Activated CD4-positive, alpha-beta T cell treated with anti-CD3 and anti-CD28 coated beads, Interleukin-2, Interleukin-4, amounts not matched to agents 100 ng/mL and 50 ng/mL, durations not matched to agents 16 hours and 8 hours (primary cell): ENCODE results near the gene MYO9A.
"Not testable (repeated sequence)": the region's sequence is repeated elsewhere in the genome, so short reads cannot be mapped to it uniquely, and the experiment has no call there.

Experiments used
- DNase-seq: peaks from one replicate; pipeline ENCODE4 v3.0.0-alpha.2; 2020; ENCODE audit warnings: low spot score

Gene MYO9A

GRCh38 chr15:72140088-72140487, 22.1 kb upstream of the MYO9A start:
- DNase-seq, result no peak

GRCh38 chr15:72139667-72140066, 21.7 kb upstream of the MYO9A start:
- DNase-seq, result no peak

GRCh38 chr15:72136170-72137051, 18.5 kb upstream of the MYO9A start:
- no peak for DNase-seq

GRCh38 chr15:72135719-72136118, 17.8 kb upstream of the MYO9A start:
- DNase-seq, result no peak

- no peak for DNase-seq
Measured at GRCh38 chr15:72133211-72133610, 15.3 kb upstream of the MYO9A start.

- no peak for DNase-seq
Measured at GRCh38 chr15:72131922-72132321, 14.0 kb upstream of the MYO9A start.

- no peak for DNase-seq
Measured at GRCh38 chr15:72130272-72130671, 12.3 kb upstream of the MYO9A start.

GRCh38 chr15:72128359-72128758, 10.4 kb upstream of the MYO9A start:
- DNase-seq, result no peak

- no peak for DNase-seq
Measured at GRCh38 chr15:72127724-72128322, 9.9 kb upstream of the MYO9A start.

- no peak for DNase-seq
Measured at GRCh38 chr15:72124218-72124617, 6.3 kb upstream of the MYO9A start.

- peak; percentile 62 for DNase-seq
Measured at GRCh38 chr15:72117486-72118016, 399 bp downstream of the MYO9A start.

GRCh38 chr15:72116731-72117485, 1.0 kb downstream of the MYO9A start:
- DNase-seq, result peak; percentile 7

- DNase-seq, result no peak
Measured at GRCh38 chr15:72113347-72114031, 4.5 kb downstream of the MYO9A start.

GRCh38 chr15:72112805-72113204, 5.1 kb downstream of the MYO9A start:
- DNase-seq, result no peak

- no peak for DNase-seq
Measured at GRCh38 chr15:72112116-72112515, 5.8 kb downstream of the MYO9A start.

GRCh38 chr15:72110355-72110754, 7.6 kb downstream of the MYO9A start:
- no peak for DNase-seq

GRCh38 chr15:72106068-72106467, 11.9 kb downstream of the MYO9A start:
- no peak for DNase-seq

GRCh38 chr15:72105111-72105510, 12.8 kb downstream of the MYO9A start:
- DNase-seq, result no peak

- DNase-seq, result not testable (repeated sequence)
Measured at GRCh38 chr15:72100551-72100950, 17.4 kb downstream of the MYO9A start.

GRCh38 chr15:72099155-72099554, 18.8 kb downstream of the MYO9A start:
- DNase-seq, result no peak

GRCh38 chr15:72098040-72098439, 19.9 kb downstream of the MYO9A start:
- DNase-seq, result no peak

GRCh38 chr15:72096796-72097195, 21.2 kb downstream of the MYO9A start:
- DNase-seq, result no peak
